GM18517 (cell line): ENCODE measurements around the gene ERCC6L2.

Experiments
- ATAC-seq: cut with Tn5 transposase; IDR thresholded peaks from one replicate; pipeline ENCODE4 v1.9.1; 2021; ENCODE audit warnings: mild to moderate bottlenecking, moderate library complexity; ENCODE audit not compliant: unreplicated experiment

Gene ERCC6L2

GRCh38 chr9:95857896-95858295, 17.6 kb upstream of the ERCC6L2 start:
- ATAC-seq, result peak; percentile 70

DNA sequence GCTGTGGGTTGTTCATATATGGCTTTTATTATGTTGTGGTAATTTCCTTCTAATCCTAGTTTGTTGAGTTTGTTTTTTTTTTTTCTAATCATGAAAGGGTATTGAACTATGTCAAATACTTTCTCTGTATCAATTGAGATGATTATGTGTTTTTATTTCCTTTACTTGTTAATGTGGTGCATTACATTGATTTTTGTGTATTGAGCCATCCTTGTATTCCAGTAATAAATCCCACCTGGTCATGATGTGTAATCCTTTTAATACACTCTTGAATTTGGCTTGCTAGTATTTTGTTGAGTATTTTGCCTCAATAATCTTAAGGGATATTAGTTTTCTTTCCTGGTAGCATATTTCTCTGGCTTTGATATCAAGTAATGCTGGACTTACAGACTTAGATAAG, 13.1 kb upstream of the ERCC6L2 start:
- ATAC-seq, result no peak

DNA sequence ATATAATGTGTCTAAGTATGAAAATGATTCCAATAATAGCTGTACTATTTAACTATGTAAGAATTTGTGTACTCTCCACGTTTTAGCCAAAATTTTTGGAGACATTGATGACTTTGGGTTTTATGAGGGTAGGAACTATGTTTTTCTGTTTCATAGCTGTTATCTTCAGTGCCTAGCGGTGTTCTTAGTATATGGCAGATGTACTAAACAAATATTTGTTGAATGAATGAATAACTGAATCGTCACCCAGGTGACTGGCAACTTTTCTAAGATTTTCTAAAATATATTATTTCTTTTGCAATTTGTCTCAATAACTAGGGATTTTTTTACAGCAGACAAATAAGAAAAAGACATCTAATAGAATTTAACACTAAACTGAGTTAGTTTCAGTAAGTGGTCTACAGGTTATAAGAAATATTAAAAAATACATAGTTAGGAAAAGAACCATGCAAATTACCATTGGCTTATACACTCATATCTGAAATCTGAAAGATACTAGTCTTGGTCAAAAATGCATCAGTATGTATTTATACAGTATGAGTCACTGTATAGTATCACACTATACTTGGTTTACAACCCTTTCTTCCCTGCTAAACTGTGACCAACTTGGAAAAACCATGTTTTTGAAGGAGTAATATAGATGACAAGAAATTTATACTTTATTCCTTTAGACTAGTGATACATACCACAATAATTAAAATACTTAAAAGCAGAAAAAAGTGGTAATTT, 10.5 kb upstream of the ERCC6L2 start:
- no peak for ATAC-seq

GRCh38 chr9:95870352-95870751, 5.1 kb upstream of the ERCC6L2 start:
- ATAC-seq, result no peak

DNA sequence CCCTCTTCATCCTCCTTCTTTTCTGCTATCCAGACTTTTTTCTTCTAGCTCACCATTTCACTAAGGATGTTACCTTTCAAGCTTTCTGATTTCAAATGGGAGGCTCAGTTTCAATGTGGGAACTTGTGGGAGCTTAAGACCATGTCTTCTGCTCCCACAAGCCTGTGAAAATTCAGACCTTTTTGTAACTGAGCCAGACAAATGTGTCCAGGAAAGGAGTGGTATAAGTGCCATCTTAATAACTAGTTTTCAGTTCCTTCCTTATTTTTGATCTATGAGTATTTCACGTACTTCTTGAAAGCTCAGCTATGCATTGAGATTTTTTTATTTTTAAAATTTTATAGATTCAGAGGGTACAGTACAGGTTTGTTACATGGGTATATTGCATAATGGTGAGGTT, 4.6 kb upstream of the ERCC6L2 start:
- ATAC-seq, result no peak

DNA sequence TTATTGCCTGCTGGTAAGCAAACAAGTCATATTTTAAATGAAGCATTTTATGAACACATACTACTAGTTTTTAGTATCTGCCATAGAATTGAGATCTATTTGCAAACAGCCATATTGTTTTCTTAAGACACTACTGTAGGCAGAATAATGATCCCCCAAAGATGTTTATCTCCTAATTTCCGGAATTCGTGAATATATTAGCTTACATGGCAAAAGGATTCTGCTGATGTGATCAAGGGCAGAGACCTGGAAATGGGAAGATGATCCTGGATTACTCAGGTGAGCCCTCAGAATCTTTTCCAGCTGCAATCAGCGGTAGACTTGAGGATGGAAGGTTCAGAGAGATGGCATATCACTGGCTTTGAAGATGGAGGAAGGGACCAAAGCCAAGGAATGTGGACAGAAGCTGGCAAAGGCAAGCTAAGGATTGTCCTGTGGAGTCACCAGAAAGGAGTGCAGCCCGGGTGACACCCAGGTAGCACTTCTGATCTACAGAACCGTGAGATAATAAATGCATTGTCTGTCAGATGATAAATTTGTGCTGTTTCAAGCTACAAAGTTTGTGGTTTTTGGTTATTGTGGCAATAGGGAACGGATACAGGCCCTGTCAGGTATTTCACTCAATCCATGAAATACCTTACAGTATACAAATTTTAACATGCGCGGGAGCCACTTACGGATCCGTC, 1.0 kb upstream of the ERCC6L2 start:
- ATAC-seq, result no peak

GRCh38 chr9:95874989-95875304, 544 bp upstream of the ERCC6L2 start:
- peak; percentile 34 for ATAC-seq

- ATAC-seq, result no peak
Observed at GRCh38 chr9:95876138-95876444, 600 bp downstream of the ERCC6L2 start.

- no peak for ATAC-seq
Observed at GRCh38 chr9:95876595-95876994, 1.1 kb downstream of the ERCC6L2 start.

- no peak for ATAC-seq
Observed at GRCh38 chr9:95877984-95878383, 2.5 kb downstream of the ERCC6L2 start.

DNA sequence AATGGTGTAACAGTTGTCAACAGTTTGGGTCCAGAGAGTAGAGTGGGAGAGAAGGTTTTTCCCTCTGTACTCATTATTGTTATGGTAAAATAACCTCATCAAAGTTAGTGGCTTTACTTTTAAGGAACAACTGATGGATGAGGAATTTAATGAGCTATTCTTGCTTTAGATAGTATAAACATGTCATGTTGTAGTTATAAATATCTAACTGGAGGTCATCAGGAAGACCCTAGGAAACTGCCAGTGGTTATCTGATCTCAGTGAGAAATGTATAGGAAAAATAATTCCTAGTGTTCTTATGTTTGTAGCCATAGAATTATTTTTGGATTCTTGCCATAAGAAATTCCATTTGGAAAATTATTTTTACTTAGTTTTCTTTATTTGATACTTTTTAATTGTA, 4.1 kb downstream of the ERCC6L2 start:
- no peak for ATAC-seq

DNA sequence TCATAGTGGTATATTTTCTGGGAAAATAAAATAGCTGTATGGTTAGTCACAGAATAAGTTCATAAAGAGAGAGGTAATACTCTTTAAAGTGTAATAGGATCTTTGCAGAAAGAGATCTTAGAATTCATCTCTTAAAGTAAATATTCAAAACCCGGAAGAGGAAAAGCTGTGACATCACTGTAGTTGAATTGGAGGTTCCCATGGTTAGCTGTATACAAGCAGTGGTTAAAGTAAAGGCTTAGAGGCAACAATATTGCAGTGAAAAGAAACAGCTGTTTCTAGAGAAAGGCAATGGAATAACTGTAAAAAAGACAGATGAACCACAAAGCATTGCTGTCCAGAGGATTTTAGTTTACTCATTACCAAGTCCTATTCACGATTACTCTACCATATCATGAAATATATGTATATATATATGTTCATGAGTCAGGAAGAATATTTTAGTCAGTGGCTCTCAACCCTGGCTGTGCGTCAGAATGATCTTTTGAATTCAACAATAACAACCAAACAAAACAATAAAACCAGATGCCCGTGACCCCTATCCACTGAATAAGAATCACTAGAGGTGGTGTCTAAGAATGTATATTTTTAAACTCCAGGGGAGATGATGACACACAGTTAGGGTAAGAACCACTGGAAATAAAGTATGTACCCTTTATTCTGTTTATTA, 4.7 kb downstream of the ERCC6L2 start:
- no peak for ATAC-seq

GRCh38 chr9:95887926-95888497, 12.5 kb downstream of the ERCC6L2 start:
- no peak for ATAC-seq

DNA sequence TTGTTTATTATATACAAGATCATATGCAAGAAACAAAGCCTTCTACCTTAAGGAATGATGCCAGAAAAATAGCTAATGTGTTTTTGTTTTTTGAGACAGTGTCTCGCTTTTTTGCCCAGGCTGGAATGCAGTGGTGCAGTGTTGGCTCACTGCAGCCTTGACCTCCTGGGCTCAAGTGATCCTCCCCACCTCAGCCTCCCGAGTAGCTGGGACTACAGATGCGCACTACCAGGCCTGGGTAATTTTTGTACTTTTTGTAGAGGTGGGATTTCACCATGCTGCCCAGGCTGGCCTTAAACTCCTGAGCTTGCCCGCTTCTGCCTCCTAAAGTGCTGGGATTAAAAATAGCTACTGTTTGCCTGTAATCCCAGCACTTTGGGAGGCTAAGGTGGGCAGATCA, 15.1 kb downstream of the ERCC6L2 start:
- no peak for ATAC-seq

DNA sequence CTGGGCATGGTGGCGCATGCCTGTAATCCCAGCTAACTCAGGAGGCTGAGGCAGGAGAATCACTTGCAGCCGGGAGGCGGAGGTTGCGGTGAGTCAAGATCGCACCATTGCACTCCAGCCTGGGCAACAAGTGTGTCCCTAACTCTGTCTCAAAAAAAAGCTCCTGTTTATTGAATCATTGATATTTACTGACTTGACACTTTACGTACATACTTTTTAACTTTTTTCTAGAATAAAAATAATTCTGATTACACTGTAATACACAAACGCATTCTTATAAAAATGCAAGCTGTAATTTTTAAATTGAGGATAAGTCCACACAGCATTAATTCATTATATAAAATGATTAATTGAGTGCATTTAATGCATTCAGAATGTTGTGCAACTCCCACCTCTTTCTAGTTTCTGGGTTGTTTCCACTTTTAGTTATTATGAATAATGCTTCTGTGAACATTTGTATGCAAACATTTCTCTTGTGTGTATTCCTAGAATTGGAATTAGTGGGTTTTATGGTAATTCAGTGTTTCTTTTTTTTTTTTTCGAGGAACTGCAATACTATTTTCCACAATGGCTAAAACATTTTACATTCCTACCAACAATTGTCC, 15.7 kb downstream of the ERCC6L2 start:
- ATAC-seq, result no peak

- ATAC-seq, result no peak
Observed at GRCh38 chr9:95892690-95893089, 17.2 kb downstream of the ERCC6L2 start.

- ATAC-seq, result no peak
Observed at GRCh38 chr9:95896580-95896979, 21.1 kb downstream of the ERCC6L2 start.

GRCh38 chr9:95901506-95901905, 26.0 kb downstream of the ERCC6L2 start:
- no peak for ATAC-seq

DNA sequence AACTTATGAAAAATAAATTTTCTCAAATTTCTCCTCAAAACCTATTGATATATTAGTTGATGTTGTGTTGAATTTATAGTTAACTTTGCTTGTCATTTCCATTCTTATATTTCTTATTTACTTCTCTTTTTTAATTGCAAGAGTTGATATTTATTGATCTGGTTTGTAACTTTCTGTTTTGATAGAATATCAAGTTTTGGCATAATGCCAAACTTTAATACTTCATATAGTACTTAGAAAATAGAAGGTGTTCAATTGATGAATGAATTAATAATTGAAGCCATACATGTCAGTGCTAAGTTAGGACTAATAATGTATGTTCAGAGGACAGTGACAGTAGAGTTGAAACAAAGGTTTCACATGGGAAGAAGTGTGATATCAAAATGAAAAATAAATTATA, 27.9 kb downstream of the ERCC6L2 start:
- ATAC-seq, result no peak

DNA sequence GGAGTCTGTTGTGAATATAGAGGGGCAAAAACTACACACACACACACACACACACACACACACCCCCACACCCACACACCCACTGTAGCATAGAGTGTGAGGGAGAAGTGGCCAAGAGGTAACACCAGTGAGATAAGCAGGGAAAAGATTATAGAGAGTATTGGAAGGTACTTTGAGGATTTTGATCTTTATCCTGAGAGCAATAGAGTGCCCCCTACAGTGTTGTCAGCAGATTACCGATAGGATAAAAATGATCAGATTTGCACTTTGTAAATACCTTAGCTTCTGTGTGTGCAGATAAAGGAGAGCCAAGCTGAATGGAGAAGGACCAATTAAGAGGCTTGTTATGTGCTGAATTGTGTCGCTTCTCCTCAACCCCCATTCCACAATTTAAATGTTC, 32.3 kb downstream of the ERCC6L2 start:
- no peak for ATAC-seq

DNA sequence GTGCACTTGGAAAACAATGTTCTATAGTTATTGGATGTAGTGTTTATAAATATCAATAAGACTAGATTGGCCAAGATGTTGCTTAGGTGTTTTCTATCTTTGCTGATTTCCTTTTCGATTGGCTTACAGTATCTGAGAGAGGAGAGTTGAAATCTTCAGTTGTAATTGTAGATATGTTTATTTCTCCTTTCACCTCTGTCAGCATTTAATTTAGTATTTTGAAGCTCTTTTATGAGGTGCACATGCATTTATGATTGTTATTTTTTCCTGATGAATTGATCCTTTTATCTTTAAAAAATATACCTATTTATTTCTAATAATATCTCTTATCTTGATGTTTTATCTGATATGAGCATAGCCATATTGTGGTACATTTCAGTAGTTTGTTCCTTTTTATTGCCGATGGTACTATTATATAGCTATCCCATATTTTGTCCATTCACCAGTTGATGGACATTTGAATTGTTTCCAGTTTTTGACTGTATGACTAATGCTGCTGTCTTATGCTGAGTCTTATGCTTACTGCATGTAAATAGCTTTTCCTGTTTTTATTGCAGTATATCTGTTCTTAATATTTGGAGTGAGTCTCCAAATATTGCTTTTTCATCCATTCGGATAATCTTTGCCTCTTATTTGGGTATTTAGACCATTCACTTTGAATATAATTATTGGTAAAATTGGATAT, 34.7 kb downstream of the ERCC6L2 start:
- no peak for ATAC-seq
